C1 segment of cervical spinal cord (tissue), 14 donors: ENCODE data around the gene CDYL2.
"Not testable (repeated sequence)": the region's sequence is repeated elsewhere in the genome, so short reads cannot be mapped to it uniquely, and the experiment has no call there.

Source experiments
- DNase-seq, 14 donors: peaks; one replicate each; lab custom pipeline; 2025; lab: John Stamatoyannopoulos, UW

The CDYL2 gene

GRCh38 chr16:80746231-80746630, 58.2 kb downstream of the CDYL2 start:
- DNase-seq, result peak in 3 of 14 donors; percentile 1 to 39 (median 17)

- peak in 1 of 14 donors; percentile 31 for DNase-seq
These were observed 59.5 kb downstream of the CDYL2 start for GRCh38 chr16:80744856-80745255.

- no peak for DNase-seq
These were observed 60.6 kb downstream of the CDYL2 start for GRCh38 chr16:80743772-80744171.

DNA sequence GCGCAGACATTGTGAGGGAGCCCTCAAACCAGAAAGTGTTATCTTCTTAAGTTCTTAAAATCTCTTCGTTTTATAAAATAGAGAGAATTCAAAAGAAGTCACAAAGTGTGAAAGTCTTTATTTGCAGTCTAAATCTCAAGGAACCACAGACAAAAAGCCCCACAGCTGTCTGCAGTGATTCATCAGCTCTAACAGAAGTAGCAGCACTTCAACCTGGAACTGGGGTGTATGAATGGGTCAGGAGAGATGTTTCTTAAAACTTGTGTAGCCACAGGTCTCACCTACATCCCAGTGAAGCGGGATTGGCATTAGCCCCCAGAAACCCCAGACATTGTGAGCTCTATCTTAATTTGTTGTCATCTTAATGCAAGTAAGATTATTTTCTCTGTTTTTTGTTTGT, 61.1 kb downstream of the CDYL2 start:
- DNase-seq, result no peak

DNA sequence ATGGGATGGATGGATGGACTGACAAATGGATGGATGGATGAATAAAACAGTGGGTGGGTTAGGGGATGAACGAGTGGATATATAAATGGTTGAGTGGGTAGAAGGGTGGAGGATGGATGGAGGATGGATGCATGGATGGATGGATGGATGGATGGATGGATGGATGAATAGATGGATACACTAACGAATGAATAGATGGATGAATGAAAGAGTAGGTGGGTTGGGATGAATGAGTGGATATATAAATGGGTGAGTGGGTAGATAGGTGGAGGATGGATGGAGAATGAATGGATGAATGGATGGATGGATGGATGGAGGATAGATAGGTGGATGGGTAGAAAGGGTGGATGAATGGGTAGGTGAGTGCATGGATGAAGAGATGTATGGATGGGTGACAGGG, 62.1 kb downstream of the CDYL2 start:
- DNase-seq, result no peak

DNA sequence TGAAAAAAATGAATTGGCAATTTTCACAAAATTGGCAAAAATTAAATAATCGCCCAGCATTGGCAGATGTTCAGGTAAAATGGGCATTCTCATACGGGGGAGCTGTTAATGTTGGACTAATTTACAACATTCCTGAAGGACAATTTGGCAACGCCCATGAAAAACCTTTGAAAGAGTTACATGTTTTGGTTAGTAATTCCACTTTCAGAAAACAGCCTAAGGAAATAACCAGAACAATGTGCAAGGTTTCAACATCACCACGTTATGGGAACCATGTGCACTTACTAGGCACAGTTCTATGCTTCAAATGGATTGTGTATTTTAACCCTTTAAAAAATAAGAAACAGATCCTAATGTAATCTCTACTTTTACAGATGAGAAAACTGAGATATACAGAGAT, 62.7 kb downstream of the CDYL2 start:
- DNase-seq, result no peak

GRCh38 chr16:80739523-80739922, 64.9 kb downstream of the CDYL2 start:
- DNase-seq, result peak in 1 of 14 donors; percentile 9

DNA sequence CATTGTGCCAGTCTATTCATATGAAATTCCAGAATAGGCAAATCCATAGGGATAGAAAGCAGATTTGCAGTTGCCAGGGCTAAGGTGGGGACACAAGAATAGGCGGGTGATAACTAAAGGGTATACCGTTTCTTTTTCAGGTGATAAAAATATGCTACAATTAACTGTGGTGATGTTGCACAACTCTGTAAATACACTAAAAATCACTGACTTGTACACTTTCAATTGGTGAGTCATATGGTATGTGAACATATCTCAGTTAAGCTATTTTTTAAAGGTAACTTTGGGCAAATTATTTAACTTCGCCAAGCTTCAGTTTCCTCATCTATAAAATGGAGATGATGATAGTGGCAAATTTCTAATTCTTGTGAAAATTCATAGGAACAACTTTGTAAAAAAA, 65.9 kb downstream of the CDYL2 start:
- DNase-seq, result no peak

DNA sequence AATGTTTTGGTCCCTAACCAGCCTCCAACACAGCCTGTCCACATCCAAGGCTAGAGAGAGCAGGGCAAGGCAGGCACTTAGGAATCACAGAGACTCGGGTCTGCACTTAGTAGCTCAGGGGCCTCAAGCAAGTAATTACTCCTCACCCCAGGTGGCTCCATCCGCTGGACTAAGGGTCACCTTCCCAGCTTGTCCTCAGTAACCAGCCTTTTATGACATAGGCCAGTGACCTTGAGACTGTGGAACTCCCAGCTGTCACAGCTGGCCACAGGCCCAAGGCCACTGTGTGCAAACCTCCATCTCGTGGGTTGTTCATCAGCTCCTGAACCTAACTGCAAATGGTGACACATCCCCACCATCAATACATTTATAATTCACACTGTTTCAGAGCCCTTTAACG, 68.6 kb downstream of the CDYL2 start:
- no peak for DNase-seq

- peak in 1 of 14 donors; percentile 57 for DNase-seq
These were observed 71.0 kb downstream of the CDYL2 start for GRCh38 chr16:80733407-80733806.

DNA sequence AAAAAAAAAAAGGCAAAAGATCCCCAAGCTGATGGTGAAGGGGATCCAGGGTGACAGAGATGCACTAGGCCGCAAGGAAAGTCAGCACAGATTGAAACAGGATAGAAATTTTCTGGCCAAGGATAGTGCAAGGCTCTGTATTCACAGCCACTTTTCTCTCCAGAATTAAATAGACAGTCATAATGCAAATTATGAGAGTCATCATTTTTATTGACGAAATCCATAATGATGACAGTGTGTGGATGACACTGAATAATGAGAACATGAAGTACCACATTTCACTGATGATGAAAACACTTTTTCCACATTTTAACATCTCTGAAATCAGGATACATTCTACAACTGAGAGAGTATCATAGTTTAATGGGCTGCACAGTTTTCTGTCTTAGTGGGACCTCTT, 72.5 kb downstream of the CDYL2 start:
- DNase-seq, result no peak

DNA sequence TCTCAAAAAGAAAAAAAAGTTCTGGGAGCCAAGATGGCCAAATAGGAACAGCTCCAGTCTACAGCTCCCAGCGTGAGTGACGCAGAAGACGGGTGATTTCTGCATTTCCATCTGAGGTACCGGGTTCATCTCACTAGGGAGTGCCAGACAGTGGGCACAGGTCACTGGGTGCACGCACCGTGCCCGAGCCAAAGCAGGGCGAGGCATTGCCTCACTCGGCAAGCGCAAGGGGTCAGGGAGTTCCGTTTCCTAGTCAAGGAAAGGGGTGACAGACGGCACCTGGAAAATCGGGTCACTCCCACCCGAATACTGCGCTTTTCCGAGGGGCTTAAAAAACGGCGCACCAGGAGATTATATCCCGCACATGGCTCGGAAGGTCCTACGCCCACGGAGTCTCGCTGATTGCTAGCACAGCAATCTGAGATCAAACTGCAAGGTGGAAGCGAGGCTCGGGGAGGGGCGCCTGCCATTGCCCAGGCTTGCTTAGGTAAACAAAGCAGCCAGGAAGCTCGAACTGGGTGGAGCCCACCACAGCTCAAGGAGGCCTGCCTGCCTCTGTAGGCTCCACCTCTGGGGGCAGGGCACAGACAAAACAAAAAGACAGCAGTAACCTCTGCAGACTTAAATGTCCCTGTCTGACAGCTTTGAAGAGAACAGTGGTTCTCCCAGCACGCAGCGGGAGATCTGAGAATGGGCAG, 77.2 kb downstream of the CDYL2 start:
- DNase-seq, result not testable (repeated sequence)

DNA sequence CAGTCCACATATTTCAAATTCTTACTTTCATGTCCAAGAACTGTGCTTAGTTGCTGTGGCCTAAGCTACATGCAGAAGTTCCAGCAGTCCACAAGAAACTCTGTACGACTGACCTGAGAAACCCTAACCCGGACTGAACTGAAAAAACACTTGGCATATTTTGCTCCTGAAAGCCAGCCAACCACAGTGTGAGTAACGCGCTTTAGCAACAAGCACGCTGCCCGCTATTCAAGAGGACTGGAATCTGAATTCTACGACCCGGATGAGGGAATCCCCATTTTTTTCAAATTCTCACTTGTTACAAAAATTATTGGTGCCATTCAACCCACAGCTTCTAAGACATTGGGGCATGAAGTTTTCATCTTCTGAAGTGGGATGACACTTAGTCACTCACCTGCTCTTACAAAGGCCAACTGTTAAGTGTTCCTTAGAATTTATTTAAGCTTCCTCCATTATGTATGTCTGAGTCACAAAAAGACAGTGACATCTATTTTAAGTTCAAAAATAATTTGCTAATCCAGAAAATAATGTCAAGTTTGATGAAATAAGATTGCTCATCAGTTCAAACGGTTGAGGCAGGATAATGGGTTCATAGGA, 78.7 kb downstream of the CDYL2 start:
- no peak for DNase-seq

DNA sequence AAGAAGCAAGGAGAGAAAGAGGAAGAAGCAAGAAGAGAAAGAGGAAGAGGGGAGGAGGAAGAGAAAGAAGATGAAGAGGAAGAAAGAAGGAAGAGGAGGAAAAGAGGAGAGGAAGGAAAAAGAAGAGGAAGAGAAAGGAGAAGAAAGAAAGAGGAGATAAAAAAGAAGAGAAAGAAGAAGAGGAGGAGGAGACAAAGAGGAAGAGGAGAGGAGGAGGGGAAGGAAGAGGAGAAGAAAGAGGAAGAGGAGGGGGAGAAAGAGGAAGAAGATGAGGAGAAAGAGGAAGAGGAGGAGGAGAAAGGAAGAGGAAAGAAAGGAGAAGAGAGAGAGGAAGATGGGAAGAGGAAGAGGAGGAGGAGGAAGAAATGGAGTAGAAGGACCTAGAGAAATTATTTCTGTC, 80.4 kb downstream of the CDYL2 start:
- no peak for DNase-seq

- no peak for DNase-seq
These were observed 81.3 kb downstream of the CDYL2 start for GRCh38 chr16:80723091-80723490.

DNA sequence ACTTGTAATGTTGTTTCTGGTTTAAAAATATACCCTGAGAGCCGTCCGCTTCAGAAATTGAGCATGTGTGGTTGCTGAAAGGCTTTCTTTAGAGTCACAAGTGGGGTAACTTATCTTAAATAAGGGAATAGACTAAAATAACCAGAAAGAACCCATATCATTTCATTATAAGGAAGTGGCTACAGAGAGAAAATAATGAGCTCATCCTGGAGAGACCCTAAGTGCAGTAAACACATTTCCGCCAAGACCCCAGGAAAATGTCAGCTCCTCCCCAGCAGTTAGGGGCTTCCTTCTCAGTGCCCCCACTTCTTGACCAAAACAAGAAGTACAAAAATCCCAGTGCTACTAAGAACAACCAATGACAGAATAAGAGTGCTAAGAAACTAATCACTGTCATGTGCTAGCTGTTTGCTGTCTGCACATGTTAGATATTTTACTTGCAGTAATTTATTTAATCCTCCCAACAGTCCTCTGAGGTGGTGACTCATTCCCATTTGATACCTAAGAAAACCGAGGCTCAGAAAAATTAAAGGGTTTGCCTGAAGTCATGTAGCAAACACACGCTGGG, 83.5 kb downstream of the CDYL2 start:
- DNase-seq, result no peak

GRCh38 chr16:80719573-80719972, 84.8 kb downstream of the CDYL2 start:
- DNase-seq, result no peak

- peak in 2 of 14 donors; percentile 17 to 71 for DNase-seq
These were observed 85.7 kb downstream of the CDYL2 start for GRCh38 chr16:80718480-80719220.

GRCh38 chr16:80717611-80718010, 86.8 kb downstream of the CDYL2 start:
- no peak for DNase-seq

- no peak for DNase-seq
These were observed 87.7 kb downstream of the CDYL2 start for GRCh38 chr16:80716564-80717139.

DNA sequence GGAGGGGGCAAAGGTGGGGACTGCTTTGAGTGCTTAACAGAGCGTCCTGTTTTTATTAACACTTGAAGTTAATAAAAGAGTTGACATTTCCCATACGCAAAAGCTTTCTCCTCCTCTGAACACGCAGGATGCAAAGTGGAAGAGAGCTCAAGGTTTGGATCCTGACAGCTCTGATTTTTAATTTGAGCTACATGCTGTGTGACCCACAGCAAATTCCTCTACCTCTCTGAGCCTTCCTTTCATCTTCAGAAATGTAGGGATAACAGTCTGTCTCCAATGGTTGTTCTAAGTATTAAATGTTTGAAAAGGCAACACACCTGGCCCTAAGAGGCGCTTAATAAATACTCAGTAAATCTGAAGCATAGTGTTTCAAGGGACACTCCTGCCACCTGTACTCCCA, 93.0 kb downstream of the CDYL2 start:
- DNase-seq, result no peak

- peak in 1 of 14 donors; percentile 57 for DNase-seq
These were observed 93.5 kb downstream of the CDYL2 start for GRCh38 chr16:80710918-80711317.
